ENCODE data around the gene LRRC56.
"Not testable (repeated sequence)": the region's sequence is repeated elsewhere in the genome, so short reads cannot be mapped to it uniquely, and the experiment has no call there.

The LRRC56 gene

DNA sequence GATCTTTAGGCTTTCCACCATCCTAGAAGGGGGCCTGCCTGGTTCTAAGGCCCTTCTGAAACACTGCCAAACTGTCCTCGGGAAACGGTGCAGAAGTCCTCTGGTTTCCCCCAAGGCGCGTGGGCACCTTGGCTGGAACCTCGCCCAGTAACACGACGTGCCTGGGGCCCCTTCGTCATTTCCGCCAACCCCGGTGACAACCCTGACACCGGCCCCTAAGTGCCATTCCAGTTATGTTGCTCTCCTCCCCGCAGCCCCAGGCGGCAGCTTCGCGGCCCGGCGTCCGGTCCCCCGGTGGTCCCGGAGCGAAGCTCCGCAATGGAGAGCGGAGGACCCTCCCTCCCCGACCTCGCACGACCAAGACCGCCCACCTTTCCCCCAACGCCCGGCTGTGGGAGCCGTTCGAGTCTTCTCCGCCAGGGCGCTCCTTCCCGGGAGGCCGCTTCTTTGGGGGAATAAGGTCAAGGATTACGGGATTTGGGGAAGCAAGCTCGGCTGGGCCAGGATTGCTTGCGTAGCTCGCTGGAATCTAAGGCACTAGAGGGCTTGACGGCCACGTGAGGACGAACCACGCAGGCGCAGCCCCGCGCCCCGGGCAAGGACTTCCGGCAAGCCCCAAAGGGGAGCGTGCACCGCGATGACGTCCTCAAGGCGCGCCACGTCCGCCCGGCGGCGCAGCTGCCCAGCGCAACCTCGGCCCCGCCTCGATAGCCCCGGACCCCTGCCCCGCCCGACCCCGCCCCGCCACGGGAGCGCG, 30.9 kb upstream of the LRRC56 start:
- Histone ChIP-seq H3K27me3 (ENCODE audit: insufficient read depth, low read length) (no peaks in the 10 kb centered on the region), H3K9me3 (ENCODE audit: low read length) (no peaks in the 10 kb centered on the region), H3K4me1 (ENCODE audit: insufficient read depth, low read length) (peaks cover 10% of the 10 kb centered on the region), H3K36me3 (ENCODE audit: insufficient read depth, low read length) (peaks cover 14% of the 10 kb centered on the region), H2AFZ (ENCODE audit: low read depth, low read length) (peak overlapping the region; percentile 66), H3K4me3 (ENCODE audit: low read length) (peak overlapping the region; percentile 92)

DNA sequence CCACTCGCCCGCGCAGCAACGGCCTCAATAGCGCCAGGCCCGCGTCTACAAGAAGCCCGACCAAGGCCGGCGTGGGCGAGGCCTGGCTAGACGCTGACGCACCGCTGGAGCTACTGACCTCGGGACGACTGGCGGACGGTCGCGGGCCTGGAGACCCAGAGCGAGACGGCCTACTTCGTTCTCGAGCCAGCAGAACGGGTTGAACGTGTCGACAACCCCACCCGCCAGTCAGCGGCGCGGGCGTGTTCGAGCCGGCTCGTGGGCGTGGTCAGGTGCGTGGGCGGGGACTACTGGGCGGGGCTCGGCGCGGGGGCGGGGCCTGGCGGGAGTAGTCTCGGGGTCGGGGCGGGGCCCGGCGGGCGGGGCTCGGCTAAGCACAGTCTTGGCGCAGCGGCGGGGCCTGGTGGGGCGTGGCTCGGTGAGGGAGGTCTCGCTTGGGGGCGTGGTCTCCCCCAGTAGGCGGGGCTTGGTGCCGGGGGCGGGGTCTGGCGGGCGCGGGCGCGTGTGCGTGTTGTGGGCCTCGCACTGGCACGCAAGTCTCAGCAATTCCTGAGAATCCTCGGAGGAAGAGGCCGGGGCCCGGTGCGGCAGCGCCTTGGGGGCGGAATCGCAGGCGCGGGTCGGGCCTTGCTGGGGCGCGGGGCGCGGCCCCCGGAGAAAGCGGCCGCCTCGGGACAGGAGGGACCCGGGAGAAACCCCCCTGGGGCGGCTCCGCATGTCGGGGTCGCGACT, 30.2 kb upstream of the LRRC56 start, which contains the start of gene RNH1:
Gene RNH1 (minus strand): TSS at position 248 of the 732 bp plus-strand sequence. CDS start 5,080 bp downstream, outside the sequence.
- Histone ChIP-seq H3K9me3 (ENCODE audit: low read length) (no peaks in the 10 kb centered on the region), H3K4me3 (ENCODE audit: low read length) (peak within 1 kb of the TSS; percentile 92), H3K36me3 (ENCODE audit: insufficient read depth, low read length) (peaks cover 10% of the 10 kb centered on the region), H3K4me1 (ENCODE audit: insufficient read depth, low read length) (peaks cover 10% of the 10 kb centered on the region), H2AFZ (ENCODE audit: low read depth, low read length) (peak within 1 kb of the TSS; percentile 87), H3K27me3 (ENCODE audit: insufficient read depth, low read length) (no peaks in the 10 kb centered on the region)

DNA sequence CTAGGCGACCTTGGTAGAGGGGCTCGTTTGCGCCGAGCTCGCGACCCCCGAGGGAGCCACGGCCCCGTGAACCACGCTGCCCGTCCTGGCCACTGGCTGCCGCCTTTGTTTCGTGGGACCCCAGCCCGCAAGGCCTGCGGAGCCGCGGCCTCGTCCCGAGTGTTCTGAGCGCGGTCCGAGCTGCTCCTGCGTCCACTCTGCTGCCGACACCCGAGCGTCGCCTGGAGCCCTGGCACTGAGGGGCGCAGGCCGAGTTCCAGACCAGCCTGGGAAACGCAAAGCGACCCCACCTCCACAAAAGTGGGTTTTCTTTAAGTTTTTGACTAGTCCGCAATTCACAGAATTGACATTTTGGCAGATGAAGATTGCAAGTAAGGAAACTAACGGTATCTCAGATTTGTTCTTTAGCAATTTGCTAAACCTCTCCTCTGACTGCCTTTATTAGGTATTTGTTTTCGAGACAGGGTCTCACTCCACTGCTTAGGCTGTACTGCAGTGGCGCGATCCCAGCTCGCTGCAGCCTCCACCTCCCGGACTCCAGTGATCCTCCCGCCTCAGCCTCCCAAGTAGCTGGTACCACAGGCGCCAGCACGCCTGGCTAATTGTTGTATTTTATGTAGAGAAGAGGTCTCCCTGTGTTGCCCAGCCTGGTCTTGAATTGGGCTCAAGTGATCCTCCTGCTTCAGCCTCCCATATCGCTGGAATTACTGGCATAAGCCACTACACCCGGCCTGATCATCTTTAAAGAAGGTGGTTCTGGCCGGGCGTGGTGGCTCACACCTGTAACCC, 29.4 kb upstream of the LRRC56 start:
- Histone ChIP-seq H3K27me3 (ENCODE audit: insufficient read depth, low read length) (no peaks in the 10 kb centered on the region), H3K4me1 (ENCODE audit: insufficient read depth, low read length) (peaks cover 10% of the 10 kb centered on the region), H3K9me3 (ENCODE audit: low read length) (no peaks in the 10 kb centered on the region), H3K4me3 (ENCODE audit: low read length) (peak overlapping the region; percentile 92), H3K36me3 (ENCODE audit: insufficient read depth, low read length) (peaks cover 10% of the 10 kb centered on the region), H2AFZ (ENCODE audit: low read depth, low read length) (peak overlapping the region; percentile 87)

DNA sequence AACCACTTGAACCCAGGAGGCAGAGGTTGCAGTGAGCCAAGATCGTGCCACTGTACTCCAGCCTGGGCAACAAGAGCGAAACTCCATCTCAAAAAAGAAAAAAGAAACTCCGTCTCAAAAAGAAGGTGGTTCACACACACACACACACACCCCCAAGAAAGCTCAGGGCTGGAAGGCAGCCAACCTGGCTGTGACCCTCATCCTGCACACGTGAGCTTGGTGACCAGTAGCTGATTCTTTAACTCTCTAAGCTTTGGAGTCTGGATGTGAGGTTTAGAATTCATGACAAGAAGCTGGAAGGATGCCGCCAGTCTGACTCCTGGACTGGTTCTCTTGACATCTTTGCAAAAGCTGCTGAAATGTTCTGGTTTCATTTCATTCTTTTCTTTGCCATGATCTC, 28.4 kb upstream of the LRRC56 start:
- no peak overlapping the region for H3K4me3 ChIP-seq (ENCODE audit: low read length)
- H3K27me3 ChIP-seq (ENCODE audit: insufficient read depth, low read length), result no peaks in the 10 kb centered on the region
- H3K36me3 ChIP-seq (ENCODE audit: insufficient read depth, low read length), result peaks cover 10% of the 10 kb centered on the region
- peaks cover 10% of the 10 kb centered on the region for H3K4me1 ChIP-seq (ENCODE audit: insufficient read depth, low read length)
- H3K9me3 ChIP-seq (ENCODE audit: low read length), result no peaks in the 10 kb centered on the region
- H2AFZ ChIP-seq (ENCODE audit: low read depth, low read length), result no peak overlapping the region

DNA sequence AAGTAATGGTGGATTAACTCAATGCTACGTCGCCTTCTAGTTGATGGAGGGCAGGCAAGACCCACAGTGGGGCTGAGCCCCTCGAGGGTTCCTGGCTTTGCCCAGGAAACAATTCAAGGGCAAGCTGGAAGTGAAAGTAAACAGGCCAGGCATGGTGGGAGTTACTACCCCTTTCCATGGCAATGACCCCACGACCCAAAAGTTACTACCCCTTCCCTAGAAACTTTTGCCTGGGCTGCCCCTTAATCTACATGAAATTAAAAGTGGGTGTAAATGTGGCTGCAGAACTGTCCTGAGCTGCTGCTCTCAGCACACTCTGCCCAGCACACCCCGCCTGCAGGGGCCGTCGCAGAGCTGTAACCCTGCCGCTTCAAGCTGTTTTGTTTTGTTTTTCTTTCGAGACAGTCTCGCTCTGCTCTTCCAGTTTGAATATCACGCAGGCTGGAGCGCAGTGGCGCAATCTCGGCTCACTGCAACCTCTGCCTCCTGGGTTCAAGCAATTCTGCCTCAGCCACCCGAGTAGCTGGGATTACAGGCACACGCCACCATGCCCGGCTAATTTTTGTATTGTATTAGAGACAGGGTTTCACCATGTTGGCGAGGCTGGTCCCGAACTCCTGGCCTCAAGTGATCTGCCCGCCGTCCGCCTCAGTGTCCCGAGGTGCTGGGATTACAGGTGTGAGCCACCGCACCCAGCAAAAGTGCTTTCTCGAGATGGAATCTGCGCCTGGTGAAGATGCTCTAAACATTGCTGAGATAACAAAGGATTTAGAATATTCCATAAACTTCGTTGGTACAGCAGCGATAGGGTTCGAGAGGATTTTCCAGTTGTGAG, 24.3 kb upstream of the LRRC56 start:
- Histone ChIP-seq H2AFZ (ENCODE audit: low read depth, low read length) (no peak overlapping the region), H3K4me3 (ENCODE audit: low read length) (no peak overlapping the region), H3K4me1 (ENCODE audit: insufficient read depth, low read length) (no peaks in the 10 kb centered on the region), H3K9me3 (ENCODE audit: low read length) (peaks cover 5% of the 10 kb centered on the region), H3K36me3 (ENCODE audit: insufficient read depth, low read length) (peaks cover 19% of the 10 kb centered on the region), H3K27me3 (ENCODE audit: insufficient read depth, low read length) (no peaks in the 10 kb centered on the region)

DNA sequence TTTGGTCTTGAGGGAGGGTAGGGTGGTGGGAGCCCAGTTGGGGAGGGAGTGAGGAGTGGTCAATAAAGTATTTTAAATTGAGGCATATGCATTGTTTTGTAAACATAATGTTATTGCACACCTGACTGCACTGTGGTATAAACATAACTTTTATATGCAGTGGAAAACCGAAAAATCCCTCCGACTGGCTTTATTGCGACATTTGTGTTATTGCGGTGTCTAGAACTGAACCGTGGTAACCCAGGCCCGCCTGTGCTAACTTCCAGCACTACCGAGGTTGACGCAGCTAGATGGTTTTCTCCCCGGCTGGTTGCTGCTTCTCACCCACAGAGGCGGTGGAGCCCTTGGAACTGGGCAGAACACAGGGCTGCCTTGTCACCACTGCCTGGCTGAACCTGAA, 22.7 kb upstream of the LRRC56 start:
- no peaks in the 10 kb centered on the region for H3K27me3 ChIP-seq (ENCODE audit: insufficient read depth, low read length)

DNA sequence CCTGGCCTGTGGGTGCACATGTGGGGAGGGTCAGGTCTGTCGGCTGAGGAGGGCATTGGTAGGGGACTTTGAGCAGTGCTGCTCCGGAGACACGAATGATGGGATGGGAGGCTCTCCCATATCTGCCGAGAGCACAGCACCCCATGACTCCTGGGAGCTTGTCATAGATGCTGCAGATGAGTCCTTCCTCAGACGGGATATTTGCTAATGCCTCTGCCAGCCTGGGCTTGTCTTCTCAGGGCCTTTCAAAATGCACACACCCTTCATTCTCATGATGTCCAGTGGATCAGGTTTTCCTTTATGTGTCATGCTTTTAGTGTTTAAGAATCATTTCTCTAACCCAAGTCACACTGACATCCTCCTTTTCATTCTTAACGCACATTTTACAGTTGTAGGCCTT, 22.2 kb upstream of the LRRC56 start:
- Histone ChIP-seq H3K9me3 (ENCODE audit: low read length) (peaks cover 5% of the 10 kb centered on the region), H2AFZ (ENCODE audit: low read depth, low read length) (no peak overlapping the region), H3K36me3 (ENCODE audit: insufficient read depth, low read length) (peaks cover 9% of the 10 kb centered on the region), H3K4me3 (ENCODE audit: low read length) (no peak overlapping the region), H3K4me1 (ENCODE audit: insufficient read depth, low read length) (no peaks in the 10 kb centered on the region), H3K27me3 (ENCODE audit: insufficient read depth, low read length) (no peaks in the 10 kb centered on the region)

More for the DNA sequence above, 22.7 kb upstream of the LRRC56 start:
- peaks cover 14% of the 10 kb centered on the region for H3K36me3 ChIP-seq (ENCODE audit: insufficient read depth, low read length)
- peaks cover 5% of the 10 kb centered on the region for H3K9me3 ChIP-seq (ENCODE audit: low read length)
- H3K4me3 ChIP-seq (ENCODE audit: low read length), result no peak overlapping the region
- no peak overlapping the region for H2AFZ ChIP-seq (ENCODE audit: low read depth, low read length)
- no peaks in the 10 kb centered on the region for H3K4me1 ChIP-seq (ENCODE audit: insufficient read depth, low read length)

DNA sequence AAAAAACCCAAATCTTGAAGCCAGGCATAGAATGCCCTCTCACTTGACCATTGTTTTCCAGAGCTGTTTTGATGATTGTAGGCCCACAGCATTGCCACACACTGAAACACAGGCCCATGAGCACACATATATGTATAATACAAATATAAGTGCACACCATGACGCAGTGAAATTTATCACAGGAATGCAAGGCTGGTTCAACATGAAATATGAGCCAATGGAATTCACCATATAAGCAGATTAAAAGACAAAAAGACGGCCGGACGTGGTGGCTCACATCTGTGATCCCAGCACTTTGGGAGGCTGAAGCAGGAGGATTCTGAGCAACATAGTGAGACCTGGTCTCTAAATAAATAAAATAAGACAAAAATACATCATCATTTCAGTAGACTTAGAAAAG, 20.9 kb upstream of the LRRC56 start:
- H2AFZ ChIP-seq (ENCODE audit: low read depth, low read length), result no peak overlapping the region
- no peaks in the 10 kb centered on the region for H3K27me3 ChIP-seq (ENCODE audit: insufficient read depth, low read length)
- no peaks in the 10 kb centered on the region for H3K4me1 ChIP-seq (ENCODE audit: insufficient read depth, low read length)
- peaks cover 5% of the 10 kb centered on the region for H3K9me3 ChIP-seq (ENCODE audit: low read length)
- H3K4me3 ChIP-seq (ENCODE audit: low read length), result no peak overlapping the region
- H3K36me3 ChIP-seq (ENCODE audit: insufficient read depth, low read length), result peaks cover 9% of the 10 kb centered on the region

DNA sequence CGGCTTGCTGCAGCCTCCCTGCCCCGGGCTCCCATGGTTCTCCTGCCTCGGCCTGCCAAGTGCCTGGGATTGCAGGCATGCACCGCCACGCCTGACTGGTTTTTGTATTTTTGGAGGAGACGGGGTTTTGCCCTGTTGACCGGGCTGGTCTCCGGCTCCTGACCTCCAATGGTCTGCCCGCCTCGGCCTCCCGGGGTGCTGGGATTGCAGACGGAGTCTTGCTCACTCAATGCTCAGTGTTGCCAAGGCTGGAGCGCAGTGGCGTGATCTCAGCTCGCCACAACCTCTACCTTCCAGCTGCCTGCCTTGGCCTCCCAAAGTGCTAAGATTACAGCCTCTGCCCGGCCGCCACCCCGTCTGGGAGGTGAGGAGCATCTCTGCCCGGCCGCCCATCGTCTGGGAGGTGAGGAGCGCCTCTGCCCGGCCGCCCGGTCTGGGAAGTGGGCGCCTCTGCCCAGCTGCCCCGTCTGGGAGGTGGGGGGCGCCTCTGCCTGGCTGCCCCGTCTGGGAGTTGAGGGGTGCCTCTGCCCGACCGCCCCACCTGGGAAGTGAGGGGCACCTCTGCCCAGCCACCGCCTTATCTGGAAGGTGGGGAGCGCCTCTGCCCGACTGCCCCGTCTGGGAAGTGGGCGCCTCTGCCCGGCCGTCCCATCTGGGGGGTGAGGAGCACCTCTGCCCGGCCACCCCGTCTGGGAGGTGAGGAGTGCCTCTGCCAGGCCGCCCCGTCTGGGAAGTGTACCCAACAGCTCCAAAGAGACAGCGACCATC, 20.2 kb upstream of the LRRC56 start:
- H2AFZ ChIP-seq (ENCODE audit: low read depth, low read length); H3K9me3 ChIP-seq (ENCODE audit: low read length); H3K36me3 ChIP-seq (ENCODE audit: insufficient read depth, low read length); H3K4me3 ChIP-seq (ENCODE audit: low read length); H3K27me3 ChIP-seq (ENCODE audit: insufficient read depth, low read length); H3K4me1 ChIP-seq (ENCODE audit: insufficient read depth, low read length): not testable (repeated sequence)

DNA sequence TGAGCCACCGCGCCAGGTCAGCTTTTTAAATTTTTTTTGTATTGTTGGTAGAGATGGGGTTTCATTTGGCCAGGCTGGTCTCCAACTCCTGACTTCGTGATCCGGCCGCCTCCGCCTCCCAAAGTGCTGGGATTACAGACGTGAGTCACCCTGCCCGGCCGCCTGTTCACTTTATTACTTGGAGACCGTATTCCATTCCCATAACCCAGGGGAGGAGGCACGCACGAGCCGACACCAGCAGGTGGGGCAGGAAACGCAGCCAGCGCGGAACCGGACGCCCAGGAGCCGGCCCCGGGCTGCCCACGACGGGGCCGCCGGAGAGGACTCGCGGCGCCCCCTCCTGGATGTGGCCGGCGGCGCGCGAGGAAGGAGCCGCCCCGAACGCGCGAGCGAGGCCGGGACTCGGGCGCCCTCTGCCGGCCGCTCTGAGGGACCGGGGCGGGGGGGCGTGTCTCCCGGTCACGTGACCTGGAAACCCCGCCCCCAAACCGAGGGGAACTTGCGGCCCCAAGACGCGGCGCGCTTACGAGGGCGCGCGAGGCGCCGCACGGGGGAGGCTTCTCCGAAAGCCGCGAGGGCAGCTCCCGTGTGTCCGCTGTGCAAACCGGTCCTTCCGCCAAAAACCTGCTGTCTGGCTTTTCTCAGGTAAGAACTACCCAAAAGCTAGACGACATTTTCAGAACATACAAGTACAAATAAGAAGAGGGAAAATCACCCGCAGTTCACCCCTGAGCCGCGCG, 18.7 kb upstream of the LRRC56 start:
- H3K9me3 ChIP-seq (ENCODE audit: low read length), result peaks cover 5% of the 10 kb centered on the region
- no peak overlapping the region for H2AFZ ChIP-seq (ENCODE audit: low read depth, low read length)
- H3K36me3 ChIP-seq (ENCODE audit: insufficient read depth, low read length), result peaks cover 9% of the 10 kb centered on the region
- no peak overlapping the region for H3K4me3 ChIP-seq (ENCODE audit: low read length)
- no peaks in the 10 kb centered on the region for H3K27me3 ChIP-seq (ENCODE audit: insufficient read depth, low read length)
- H3K4me1 ChIP-seq (ENCODE audit: insufficient read depth, low read length), result no peaks in the 10 kb centered on the region

DNA sequence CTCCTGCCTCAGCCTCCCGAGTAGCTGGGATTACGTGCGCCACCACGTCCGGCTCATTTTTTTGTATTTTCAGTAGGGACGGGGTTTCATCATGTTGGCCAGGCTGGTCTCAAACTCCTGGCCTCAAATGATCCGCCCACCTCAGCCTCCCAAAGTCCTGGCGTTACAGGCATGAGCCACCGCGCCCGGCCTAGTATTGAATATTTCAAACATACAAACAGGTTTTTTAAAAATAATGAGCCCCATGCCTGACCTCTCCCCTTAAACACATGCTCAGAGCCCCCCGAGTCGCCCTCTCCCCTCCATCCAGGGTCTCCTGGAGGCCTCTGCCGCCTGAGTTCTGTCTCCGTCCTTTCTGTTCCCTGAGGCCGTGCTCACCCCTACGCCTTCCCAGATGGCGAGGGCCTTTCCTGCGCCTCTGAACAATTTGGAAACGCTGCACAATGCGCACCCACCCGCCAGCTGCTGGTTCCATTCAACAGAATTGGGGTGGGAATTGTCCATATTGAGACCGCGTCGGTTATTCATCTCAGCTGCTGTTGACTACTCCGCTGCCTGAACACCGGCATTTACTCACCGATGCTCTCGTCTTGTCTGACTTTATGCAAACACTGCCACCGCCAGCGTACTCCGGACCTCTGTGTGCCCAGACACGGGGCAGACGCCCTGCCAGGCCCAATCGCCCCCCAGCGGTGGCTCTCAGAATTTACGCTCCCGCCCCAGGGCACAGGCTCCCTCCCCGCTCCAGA, 16.7 kb upstream of the LRRC56 start:
- H2AFZ ChIP-seq (ENCODE audit: low read depth, low read length), result no peak overlapping the region
- no peak overlapping the region for H3K4me3 ChIP-seq (ENCODE audit: low read length)
- H3K27me3 ChIP-seq (ENCODE audit: insufficient read depth, low read length), result no peaks in the 10 kb centered on the region
- H3K36me3 ChIP-seq (ENCODE audit: insufficient read depth, low read length), result no peaks in the 10 kb centered on the region
- H3K9me3 ChIP-seq (ENCODE audit: low read length), result no peaks in the 10 kb centered on the region
- H3K4me1 ChIP-seq (ENCODE audit: insufficient read depth, low read length), result no peaks in the 10 kb centered on the region
